HK-2 (cell line): ENCODE measurements around the gene RENBP.
A peak's percentile ranks its signal among the peaks of the same experiment; 100 is the strongest.

Source experiments
- DNase-seq: peaks from one replicate; pipeline ENCODE4 v3.0.0-alpha.2; 2018; ENCODE audit not compliant: unreplicated experiment

Gene RENBP

DNA sequence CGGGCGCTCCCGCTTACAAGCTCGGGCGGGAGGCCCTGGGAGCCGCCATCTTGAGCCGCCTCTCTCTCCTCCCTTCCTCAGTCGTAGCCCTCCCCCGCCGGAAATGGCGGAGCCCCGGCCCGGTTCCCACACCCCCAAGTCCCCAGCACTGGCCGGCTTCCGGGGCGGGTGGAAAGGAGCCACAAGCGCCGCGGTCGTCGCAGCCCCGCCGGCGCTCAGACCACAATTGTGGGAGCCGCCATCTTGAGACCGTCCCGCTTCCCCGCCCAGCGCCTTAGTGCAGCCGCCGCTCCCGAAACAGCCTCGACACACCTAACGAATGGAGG lies 26.6 kb upstream of the RENBP start:
- peak; percentile 84 for DNase-seq

DNA sequence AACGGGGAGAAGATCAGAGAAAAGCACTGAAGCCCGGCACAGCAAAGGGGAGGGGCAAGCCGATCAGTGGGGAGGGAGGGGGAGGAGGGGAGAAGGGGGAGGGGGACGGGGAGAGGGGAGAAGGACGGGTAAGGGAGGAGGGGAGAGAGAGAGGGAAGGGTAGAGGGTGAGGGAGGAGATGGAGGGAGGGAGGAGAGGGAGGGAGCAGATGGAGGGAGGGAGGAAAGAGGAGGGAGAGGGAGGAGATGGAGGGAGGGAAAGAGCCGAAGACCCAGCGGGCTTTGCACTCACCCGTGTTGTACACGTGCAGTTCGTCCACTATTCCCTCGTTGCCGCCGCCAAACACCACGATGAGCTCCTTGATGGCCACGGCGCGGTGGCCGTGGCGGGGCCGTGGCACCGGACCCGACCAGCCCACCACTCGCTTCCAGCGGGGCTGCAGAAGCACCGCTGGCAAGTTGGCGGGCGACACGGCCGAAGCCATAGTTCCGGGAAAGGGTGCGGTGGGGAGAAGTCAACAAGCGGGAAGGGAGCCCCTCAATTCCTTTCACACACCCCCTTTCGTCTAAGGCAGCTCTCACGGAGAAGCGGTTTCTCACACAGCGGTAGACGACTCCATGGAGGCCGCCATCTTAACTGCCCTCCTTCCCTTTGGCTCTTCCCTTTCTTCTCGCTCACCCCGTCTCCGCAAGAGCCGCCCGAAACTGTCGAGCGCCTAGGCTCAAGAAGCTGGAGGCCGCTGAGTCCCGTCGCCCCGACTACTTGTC lies 26.1 kb upstream of the RENBP start:
- no peak for DNase-seq

DNA sequence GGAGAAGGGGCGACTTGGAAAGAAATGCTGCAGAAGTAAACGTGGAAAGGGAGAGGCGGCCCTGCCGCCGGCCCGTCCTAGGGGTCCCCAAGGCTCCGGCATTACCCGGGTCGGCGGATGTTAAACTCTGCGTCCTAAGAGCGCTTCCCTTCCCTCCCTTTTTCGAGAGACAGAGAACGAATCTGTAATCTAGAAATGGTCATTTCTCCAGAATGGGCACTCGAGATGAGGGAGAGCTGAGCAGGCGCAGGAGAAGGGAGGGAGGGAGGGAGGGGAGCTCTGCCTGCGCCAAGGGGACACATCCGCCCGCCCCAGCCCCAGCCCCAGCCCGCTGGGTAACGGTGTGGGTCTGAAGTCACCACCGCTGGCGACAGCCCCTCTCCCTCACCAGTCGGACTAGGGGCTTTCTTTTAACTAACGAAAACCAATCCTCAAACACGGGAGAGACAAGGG lies 25.5 kb upstream of the RENBP start:
- DNase-seq: no peak

DNA sequence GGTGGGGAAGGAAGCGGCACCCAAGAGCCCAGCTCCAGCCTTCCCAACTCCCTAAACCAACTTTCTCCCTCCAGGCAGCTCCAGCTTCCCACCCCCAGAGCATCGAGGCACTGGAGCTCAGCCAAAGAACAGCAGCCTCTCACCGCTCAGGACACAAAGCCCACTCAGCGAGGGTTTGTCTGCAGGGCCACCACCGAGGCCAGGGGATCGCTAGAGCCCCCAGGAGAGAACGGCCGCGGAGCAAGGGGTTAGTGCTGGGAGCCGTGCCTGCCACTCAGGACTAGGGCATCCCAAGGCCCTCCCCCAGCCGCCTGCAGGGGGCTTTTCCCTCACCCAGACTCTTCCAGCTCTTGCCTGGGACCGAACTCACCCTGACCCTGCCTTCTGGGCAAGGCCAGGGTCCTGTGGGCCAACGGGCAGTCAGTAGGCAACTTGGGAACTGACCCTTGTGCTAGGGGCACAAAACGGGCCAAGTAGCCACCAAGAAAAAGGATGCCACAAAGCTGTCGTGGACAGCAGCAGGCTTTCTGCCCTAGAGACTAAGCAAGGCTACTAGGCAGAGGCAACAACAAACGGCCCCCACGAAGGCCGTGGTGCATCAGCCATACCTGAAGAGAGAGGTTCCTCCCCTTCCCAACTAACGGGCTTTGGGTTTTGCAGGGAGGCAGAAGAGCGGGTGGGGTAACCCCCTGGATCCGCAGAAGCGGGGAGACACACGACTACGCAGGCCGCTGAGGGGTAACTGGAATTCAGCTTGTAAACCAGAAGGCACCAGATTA lies 24.9 kb upstream of the RENBP start:
- DNase-seq: no peak

- no peak for DNase-seq
Observed at GRCh38 chrX:153968754-153969124, 24.3 kb upstream of the RENBP start.

- DNase-seq: no peak
Observed at GRCh38 chrX:153968255-153968654, 23.8 kb upstream of the RENBP start.

DNA sequence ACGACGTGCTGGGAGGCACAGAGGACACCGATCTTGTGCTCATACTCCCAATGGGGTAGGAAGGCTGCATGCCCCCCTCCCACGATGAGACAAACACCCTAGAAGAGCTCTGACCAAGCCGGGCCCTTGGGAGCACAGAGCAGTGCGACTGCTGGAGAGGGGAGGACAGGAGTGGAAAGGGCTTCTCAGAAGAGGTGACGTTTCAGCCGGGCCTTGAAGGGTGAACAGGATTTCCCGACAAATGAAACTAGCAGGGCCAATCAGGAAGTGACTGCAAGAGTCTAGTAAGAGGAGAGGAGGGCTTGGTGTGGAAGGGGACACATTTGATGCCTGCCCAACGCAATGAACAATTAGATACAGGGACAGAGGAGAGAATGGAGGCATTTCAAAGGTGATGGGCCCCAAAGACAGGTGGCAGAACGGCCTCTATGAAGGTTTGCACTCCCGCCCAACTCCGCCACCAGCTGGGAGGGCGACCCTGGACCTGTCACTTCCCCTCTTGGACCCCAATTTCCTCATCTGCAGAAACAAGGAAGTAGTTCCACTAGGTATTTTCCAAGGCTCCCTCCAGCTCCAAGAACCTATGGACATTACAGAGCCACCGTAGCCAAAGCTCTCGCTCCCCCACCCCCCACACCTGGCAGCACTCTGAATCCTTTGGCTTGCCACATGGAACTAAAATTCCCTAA lies 23.2 kb upstream of the RENBP start:
- DNase-seq: no peak

- DNase-seq: no peak
Observed at GRCh38 chrX:153966841-153967535, 22.5 kb upstream of the RENBP start.

DNA sequence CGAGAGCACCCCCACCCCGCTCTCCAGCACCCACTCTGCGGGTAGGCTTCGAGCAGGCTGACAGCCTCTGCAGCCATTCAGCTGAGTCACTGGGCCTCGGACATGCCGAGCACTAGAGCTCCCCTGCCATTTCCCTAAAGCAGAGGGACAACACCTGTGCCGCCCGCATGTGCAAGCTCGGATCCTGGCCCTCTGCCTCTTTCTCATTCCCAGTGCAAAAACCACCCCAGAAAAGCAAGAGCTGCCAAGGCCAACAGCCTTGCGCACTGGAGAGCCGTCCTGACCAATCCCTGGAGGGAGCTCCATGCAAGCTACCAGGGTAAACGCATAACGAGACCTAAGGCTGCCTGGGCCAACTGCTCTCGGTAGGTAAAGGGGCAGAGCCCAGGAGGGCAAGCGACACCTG lies 21.8 kb upstream of the RENBP start:
- DNase-seq: no peak

- DNase-seq: no peak
Observed at GRCh38 chrX:153965406-153965805, 21.0 kb upstream of the RENBP start.

- DNase-seq: no peak
Observed at GRCh38 chrX:153964105-153964504, 19.7 kb upstream of the RENBP start.

DNA sequence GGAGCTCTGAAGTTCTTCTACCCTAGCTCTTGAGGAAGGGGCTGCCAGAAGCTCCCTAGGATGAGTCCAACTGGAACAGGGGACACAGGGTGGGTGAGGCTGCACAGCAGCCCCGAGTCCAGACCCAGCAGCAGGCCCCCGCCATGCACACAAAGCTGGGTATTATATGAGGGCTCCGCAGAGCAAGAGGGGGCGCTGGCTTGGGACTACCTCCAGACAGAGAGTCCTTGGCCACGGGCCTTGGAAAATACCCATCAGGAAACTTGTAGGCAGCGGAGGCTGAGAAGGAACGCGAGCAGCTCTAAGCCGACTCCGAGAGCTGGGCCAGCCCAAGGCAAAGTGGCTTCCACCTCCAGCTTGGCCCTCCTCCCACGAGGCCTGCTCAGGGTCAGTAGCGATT lies 19.1 kb upstream of the RENBP start:
- no peak for DNase-seq

DNA sequence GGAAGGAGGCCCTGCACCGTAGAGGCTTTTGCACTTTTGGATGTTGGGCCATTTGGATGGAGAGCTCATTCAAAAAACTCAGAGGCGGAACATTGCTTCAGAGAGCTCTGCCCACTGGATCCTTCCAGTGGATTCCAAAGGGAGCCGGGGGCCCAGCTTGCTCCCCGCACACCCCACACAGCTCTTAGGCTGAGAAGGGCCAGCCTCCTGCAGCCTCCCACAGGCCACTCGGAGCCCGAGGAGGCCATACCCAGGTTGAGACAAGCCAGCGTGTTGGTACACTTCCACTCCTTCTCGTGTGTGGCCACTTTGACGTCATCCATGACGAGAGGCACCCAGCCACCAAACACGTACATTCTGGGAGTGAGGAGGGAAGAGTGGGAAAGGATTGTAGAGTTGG lies 16.8 kb upstream of the RENBP start:
- no peak for DNase-seq

GRCh38 chrX:153960786-153961185 lies 16.3 kb upstream of the RENBP start:
- DNase-seq: no peak

GRCh38 chrX:153960077-153960476 lies 15.6 kb upstream of the RENBP start:
- DNase-seq: no peak

DNA sequence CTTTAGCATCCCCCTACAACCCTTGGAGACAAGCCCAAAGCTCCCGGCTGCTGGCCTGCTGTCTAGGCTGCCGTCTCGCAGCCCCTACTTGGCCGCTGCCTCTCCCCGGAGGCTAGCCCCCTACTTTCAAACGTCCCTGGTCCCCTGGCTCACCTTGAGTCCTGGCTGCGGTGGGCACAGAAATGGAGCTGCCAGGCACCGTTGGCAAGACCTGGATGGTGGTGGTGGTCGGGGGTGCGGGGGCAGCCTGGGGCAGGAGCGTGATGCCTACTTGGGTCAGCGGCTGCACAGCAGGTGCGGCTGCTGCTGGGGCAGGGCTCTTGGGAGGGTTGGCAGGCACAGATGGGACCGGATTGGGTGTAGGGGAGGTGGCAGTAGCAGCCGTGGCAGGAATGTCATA lies 15.2 kb upstream of the RENBP start:
- no peak for DNase-seq

DNA sequence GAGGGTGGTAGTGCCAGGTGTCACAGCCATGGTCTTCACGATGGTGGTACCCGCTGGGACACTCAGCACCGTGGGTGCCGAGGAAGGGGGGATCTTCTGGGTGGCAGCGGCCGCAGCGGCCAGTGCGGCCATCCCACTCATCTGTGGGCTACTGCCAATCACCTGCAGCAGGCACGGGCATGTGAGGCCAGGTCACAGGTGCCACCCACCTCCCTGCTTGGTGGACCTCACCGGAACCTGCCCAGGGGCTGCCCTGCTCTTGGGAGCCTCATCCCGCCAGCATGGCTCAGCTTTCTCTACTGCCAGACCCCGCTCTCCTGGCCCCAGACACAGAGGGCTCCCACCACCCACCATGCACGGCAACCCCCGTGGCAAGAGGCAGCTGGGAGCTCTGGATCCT lies 14.2 kb upstream of the RENBP start:
- no peak for DNase-seq

DNA sequence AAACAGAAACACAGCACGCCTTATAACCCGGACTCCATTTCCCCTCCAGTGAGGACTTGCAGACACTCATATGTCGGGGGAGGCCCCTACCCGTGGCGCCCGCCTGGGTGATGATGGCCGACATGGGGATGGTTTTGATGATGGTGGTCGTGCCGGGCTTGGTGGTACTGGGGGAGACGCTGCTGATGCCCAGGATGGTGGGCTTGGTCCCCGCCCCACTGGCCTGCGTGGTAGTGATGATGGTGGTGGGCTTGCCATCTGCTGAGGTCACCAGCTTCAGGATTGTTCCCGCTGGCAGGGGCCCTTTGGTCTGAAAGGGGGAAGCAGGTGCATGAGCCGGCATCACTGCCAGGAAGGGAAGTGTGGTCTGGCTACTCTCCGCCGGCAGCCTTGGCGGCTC lies 12.8 kb upstream of the RENBP start:
- no peak for DNase-seq

DNA sequence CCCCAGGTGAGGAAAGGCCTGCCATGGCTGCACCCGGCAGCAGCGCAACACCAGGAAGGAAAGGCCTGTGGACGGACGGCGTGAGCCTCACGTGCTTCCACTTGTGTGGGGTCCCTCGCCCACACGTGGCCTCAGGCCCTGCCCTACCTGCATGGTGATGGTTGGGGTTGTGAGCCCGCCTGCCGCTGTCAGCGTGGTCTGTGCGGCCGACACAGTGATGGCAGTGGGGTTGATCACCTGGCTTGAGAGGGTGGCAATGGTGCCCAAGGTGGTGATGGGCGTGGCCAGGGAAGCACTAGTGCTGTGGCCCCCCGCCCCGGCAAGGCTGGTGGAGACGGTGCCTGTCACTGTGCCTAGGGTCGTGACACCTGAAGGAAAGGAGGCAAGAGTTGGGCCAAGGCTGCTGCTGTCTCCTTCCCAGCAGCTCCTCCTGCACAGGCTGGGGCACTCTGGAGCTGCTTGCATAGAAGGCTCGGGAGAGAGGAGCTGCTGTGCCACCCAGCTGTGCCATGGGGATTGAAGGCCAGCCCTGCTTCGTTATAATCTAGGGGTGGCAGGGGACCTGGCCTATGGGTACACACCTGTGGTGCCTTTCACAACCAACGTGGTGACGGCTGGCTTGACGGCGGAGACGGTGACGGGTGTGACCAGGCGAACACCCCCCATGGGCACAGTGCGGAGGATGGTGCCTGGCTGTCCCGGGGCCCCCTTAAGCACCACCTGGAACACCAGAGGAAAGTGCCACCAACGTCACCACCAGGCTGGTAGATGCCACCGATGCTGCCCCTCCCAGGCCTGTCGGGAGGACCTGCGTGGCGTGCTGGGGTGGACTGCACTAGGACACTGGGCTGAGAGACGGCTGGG lies 11.8 kb upstream of the RENBP start:
- no peak for DNase-seq

GRCh38 chrX:153955228-153955732 lies 10.8 kb upstream of the RENBP start:
- DNase-seq: no peak

DNA sequence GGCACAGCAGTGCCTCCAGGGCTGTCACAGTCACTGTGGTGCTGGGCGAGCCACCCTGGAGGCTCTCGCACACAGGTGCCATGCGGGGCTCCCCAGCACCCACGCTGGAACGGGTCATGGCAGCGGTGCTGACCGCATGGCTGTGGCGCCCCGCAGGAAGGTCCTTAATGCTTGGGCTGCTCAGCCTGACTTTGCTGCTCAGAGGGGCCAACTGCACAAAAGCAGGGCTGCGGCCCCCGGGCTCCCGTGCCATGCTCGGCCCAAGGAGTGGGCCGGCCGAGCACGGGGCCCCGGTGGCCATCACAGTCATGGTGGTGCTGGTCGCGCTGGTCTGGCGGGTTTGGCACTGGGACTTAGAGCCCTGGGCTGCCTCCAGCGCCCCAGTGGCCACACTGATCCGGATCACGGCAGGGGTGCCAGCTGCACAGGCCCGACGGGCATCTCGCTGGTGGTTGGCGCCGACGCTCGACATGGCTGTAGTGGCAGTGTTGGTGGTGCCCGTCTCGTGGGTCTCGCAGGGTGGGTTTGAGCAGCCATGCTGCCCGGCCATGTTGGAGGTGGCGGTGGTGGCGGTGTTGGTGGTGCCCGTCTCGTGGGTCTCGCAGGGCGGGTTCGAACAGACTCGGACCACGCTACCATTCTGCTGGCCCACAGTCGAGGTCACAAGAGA lies 10.2 kb upstream of the RENBP start:
- no peak for DNase-seq
